ENCODE results near the gene SLCO4A1. TPM values are rescaled to one million over a fixed set of nuclear protein-coding genes. Genes with fewer than 3 reads are reported as not detected.

The SLCO4A1 gene
- total RNA-seq, 4 donors from 2014 or later, result 1.8 to 51.2 (median 29.9) TPM

DNA sequence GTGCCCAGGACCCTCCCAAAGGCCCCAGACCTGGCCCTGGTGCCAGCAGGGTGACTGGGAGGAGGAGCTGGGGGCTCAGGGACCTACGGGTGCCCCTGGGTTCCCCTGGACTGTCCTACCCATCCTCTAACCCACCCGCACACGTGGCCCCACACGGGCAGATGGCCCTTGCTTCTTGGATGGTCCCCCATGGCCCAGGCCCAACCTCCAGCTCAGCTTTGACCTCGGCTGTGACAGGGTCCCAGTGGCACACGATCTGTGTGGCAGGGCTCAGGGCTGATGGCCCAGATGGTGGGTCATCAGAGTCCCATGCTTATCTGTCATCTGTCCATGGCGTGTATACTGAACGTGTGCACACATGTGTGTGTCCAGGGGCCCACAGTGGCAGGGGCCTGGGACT is 70.3 kb downstream of the SLCO4A1 start:
- Histone ChIP-seq H3K36me3 (no peaks in the 10 kb centered on the region), H3K9me3 (no peaks in the 10 kb centered on the region), H3K4me3 (no peak overlapping the region), H3K4me1 (no peaks in the 10 kb centered on the region), H3K27me3 (peaks cover 0 to 8% of the 10 kb centered on the region in 2 donors), H3K27ac (no peak overlapping the region)
- no peak for DNase-seq
- TF ChIP-seq POLR2A (IDR thresholded peaks at IDR 0.05), result no peak
- TF ChIP-seq, protein P1, sequence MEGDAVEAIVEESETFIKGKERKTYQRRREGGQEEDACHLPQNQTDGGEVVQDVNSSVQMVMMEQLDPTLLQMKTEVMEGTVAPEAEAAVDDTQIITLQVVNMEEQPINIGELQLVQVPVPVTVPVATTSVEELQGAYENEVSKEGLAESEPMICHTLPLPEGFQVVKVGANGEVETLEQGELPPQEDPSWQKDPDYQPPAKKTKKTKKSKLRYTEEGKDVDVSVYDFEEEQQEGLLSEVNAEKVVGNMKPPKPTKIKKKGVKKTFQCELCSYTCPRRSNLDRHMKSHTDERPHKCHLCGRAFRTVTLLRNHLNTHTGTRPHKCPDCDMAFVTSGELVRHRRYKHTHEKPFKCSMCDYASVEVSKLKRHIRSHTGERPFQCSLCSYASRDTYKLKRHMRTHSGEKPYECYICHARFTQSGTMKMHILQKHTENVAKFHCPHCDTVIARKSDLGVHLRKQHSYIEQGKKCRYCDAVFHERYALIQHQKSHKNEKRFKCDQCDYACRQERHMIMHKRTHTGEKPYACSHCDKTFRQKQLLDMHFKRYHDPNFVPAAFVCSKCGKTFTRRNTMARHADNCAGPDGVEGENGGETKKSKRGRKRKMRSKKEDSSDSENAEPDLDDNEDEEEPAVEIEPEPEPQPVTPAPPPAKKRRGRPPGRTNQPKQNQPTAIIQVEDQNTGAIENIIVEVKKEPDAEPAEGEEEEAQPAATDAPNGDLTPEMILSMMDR (IDR thresholded peaks at IDR 0.05), result no peak
- intact Hi-C loops (cut with DNase I; ENCODE audit: low total_unique reads), result no loop called here

DNA sequence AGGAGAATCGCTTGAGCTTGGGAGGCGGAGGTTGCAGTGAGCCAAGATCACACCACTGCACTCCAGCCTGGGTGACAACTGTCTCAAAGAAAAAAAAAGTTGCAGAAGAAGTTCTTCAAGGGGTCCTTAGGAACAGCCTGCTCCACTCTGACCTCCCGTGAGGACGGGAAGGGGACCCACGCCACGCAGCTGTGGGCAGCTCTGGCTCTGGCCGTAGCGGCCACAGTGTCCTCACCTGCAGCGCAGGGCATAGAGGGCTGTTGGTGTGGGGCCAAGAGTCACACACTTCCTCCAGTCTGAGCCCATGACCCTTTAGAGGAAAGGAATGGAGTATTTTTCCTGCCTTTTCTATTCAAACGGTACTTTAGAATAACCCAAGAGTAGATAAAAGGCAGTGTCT is 71.7 kb downstream of the SLCO4A1 start:
- no peak for DNase-seq
- no peaks in the 10 kb centered on the region for H3K36me3 ChIP-seq
- H3K27ac ChIP-seq, result no peak overlapping the region
- H3K27me3 ChIP-seq, result peaks cover 0 to 8% of the 10 kb centered on the region in 2 donors
- no peaks in the 10 kb centered on the region for H3K9me3 ChIP-seq
- intact Hi-C loops (cut with DNase I; ENCODE audit: low total_unique reads), result no loop called here
- TF ChIP-seq POLR2A (IDR thresholded peaks at IDR 0.05), result no peak
- TF ChIP-seq, protein P1 (IDR thresholded peaks at IDR 0.05), result no peak
- H3K4me1 ChIP-seq, result no peaks in the 10 kb centered on the region
- no peak overlapping the region for H3K4me3 ChIP-seq

DNA sequence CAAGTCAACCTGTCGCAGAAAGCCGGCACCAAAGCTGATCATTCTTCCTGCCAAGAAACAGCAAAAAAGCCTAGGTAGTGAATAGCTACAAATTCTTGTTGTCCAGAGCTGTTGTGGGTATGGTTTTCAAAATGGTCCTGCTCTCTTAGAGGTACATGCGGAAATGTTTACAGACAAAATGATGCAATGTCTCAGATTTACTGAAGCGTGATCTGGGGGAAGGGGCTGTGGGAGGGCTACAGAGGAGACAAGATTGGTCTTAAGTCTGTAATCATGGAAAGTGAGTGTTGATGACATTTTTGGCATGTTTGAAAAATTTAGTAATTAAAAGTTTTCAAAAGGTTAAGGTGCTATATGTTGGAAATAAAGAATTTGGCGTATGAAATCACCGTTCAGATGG is 72.5 kb downstream of the SLCO4A1 start:
- H3K4me1 ChIP-seq, result no peaks in the 10 kb centered on the region
- no peaks in the 10 kb centered on the region for H3K36me3 ChIP-seq
- H3K27me3 ChIP-seq, result peaks cover 0 to 8% of the 10 kb centered on the region in 2 donors
- TF ChIP-seq, protein P1 (IDR thresholded peaks at IDR 0.05), result no peak
- no peak for TF ChIP-seq POLR2A (IDR thresholded peaks at IDR 0.05)
- no peak overlapping the region for H3K4me3 ChIP-seq
- DNase-seq, result no peak
- H3K27ac ChIP-seq, result no peak overlapping the region
- intact Hi-C loops (cut with DNase I; ENCODE audit: low total_unique reads), result no loop called here
- H3K9me3 ChIP-seq, result no peaks in the 10 kb centered on the region

DNA sequence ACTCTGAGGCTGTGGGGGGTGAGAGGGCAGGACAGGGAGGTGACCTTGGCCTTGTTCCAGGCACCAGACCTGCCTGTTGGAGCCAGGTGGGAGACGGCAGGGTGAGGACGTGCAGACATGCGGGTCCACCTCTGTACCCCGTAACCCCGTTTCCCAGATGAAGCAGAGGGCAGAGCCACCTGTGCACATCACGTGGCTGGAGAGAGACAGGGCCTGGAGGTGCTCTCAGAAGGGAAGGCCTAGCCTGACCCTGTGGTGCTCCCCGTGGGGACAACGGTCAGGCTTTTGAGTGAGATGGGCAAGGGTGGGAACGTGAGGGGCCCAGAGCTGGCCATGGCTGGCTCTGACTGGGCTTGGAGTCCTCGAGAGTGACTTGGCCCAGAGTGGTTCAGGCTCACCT is 72.9 kb downstream of the SLCO4A1 start:
- Histone ChIP-seq H3K27ac (no peak overlapping the region), H3K27me3 (peaks cover 0 to 8% of the 10 kb centered on the region in 2 donors)
- no peak for DNase-seq

DNA sequence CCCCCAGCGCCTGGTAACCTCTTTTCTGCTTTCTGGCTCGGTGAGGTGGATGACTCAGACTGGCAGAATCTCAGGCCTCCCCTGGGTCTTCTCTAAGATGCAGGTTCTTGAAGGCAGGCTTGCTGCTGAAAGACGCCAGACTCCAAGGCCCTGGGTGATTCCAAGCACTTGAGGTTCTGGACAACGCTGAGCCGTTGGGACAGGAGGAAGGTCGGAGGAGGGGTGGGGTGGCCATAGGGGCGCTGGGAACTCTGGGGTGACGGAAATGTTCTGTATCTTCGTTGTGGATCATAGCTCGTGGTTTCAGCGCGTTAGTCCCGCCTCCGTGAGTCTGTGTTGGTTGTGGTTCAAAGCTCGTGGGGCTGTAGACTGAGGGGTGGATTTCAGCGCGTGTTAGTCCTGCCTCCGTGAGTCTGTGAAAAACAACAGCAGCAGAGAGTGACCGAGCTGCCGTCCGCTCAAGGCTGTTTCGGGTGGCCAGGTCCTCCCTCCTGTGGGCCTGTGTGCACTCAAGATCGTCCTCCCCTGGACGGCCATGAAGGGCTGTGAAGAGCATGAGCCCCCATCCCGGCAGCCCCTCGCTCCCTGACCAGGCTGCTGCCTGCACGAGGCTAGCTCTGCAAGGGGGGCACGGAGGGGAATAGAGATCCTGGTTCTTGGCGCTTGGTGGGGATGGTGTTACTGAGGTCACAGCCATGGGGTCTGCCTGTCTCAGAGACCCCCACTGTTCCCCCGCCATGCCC is 74.1 kb downstream of the SLCO4A1 start:
- Histone ChIP-seq H3K27ac (no peak overlapping the region), H3K9me3 (no peaks in the 10 kb centered on the region), H3K4me3 (no peak overlapping the region), H3K4me1 (no peaks in the 10 kb centered on the region), H3K27me3 (no peaks in the 10 kb centered on the region), H3K36me3 (no peaks in the 10 kb centered on the region)
- TF ChIP-seq POLR2A (IDR thresholded peaks at IDR 0.05), result no peak
- TF ChIP-seq, protein P1 (IDR thresholded peaks at IDR 0.05), result no peak
- DNase-seq, result no peak
- intact Hi-C loops (cut with DNase I; ENCODE audit: low total_unique reads), result no loop called here

More for the DNA sequence above, 72.9 kb downstream of the SLCO4A1 start:
- Histone ChIP-seq H3K9me3 (no peaks in the 10 kb centered on the region), H3K4me3 (no peak overlapping the region), H3K4me1 (no peaks in the 10 kb centered on the region), H3K36me3 (no peaks in the 10 kb centered on the region)
- TF ChIP-seq, protein P1 (IDR thresholded peaks at IDR 0.05), result no peak
- TF ChIP-seq POLR2A (IDR thresholded peaks at IDR 0.05), result no peak
- intact Hi-C loops (cut with DNase I; ENCODE audit: low total_unique reads), result no loop called here

All from uterus (tissue), 4 donors.